Medulla oblongata (tissue), 1 donor: ENCODE data around the gene SFMBT2.
A peak's percentile ranks its signal among the peaks of the same experiment; 100 is the strongest.
"Not testable (repeated sequence)": the region's sequence is repeated elsewhere in the genome, so short reads cannot be mapped to it uniquely, and the experiment has no call there.

Source experiments
- DNase-seq: peaks from one replicate; pipeline ENCODE4 v3.0.0-alpha.2; 2015; ENCODE audit errors: extremely low spot score

The SFMBT2 gene

GRCh38 chr10:7225133-7225532, 185.7 kb downstream of the SFMBT2 start:
- DNase-seq = no peak

GRCh38 chr10:7218968-7219367, 191.9 kb downstream of the SFMBT2 start:
- no peak for DNase-seq

GRCh38 chr10:7212696-7213095, 198.1 kb downstream of the SFMBT2 start:
- not testable (repeated sequence) for DNase-seq

GRCh38 chr10:7211857-7212577, 198.8 kb downstream of the SFMBT2 start:
- no peak for DNase-seq

- no peak for DNase-seq
Observed at GRCh38 chr10:7210516-7210915, 200.3 kb downstream of the SFMBT2 start.

GRCh38 chr10:7209458-7209857, 201.4 kb downstream of the SFMBT2 start:
- DNase-seq = no peak

- no peak for DNase-seq
Observed at GRCh38 chr10:7206412-7207100, 204.3 kb downstream of the SFMBT2 start.

- DNase-seq = peak; percentile 68
Observed at GRCh38 chr10:7205656-7206055, 205.2 kb downstream of the SFMBT2 start.

- DNase-seq = no peak
Observed at GRCh38 chr10:7202793-7203355, 208.0 kb downstream of the SFMBT2 start.

- DNase-seq = no peak
Observed at GRCh38 chr10:7199152-7199760, 211.6 kb downstream of the SFMBT2 start.

- no peak for DNase-seq
Observed at GRCh38 chr10:7196284-7196683, 214.6 kb downstream of the SFMBT2 start.

- DNase-seq = no peak
Observed at GRCh38 chr10:7195118-7195517, 215.7 kb downstream of the SFMBT2 start.

- DNase-seq = no peak
Observed at GRCh38 chr10:7194571-7194970, 216.3 kb downstream of the SFMBT2 start.

GRCh38 chr10:7193369-7193768, 217.5 kb downstream of the SFMBT2 start:
- no peak for DNase-seq

GRCh38 chr10:7192831-7193361, 217.9 kb downstream of the SFMBT2 start:
- DNase-seq = no peak

GRCh38 chr10:7192061-7192460, 218.8 kb downstream of the SFMBT2 start:
- no peak for DNase-seq

- DNase-seq = not testable (repeated sequence)
Observed at GRCh38 chr10:7190772-7191171, 220.1 kb downstream of the SFMBT2 start.

GRCh38 chr10:7189909-7190308, 220.9 kb downstream of the SFMBT2 start:
- DNase-seq = no peak

- peak; percentile 15 for DNase-seq
Observed at GRCh38 chr10:7188456-7189050, 222.3 kb downstream of the SFMBT2 start.

- no peak for DNase-seq
Observed at GRCh38 chr10:7186387-7187018, 224.3 kb downstream of the SFMBT2 start.

GRCh38 chr10:7185367-7185690, 225.5 kb downstream of the SFMBT2 start:
- no peak for DNase-seq
